CD4-positive, alpha-beta T cell treated with Interleukin-17A for 4 hours (primary cell): ENCODE measurements around the gene FUNDC1.
"Not testable (repeated sequence)": the region's sequence is repeated elsewhere in the genome, so short reads cannot be mapped to it uniquely, and the experiment has no call there.

Source experiments
- DNase-seq: peaks from one replicate; pipeline ENCODE4 v3.0.0-alpha.2; 2020; ENCODE audit warnings: mixed read lengths

The FUNDC1 gene, protein sequence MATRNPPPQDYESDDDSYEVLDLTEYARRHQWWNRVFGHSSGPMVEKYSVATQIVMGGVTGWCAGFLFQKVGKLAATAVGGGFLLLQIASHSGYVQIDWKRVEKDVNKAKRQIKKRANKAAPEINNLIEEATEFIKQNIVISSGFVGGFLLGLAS

DNA sequence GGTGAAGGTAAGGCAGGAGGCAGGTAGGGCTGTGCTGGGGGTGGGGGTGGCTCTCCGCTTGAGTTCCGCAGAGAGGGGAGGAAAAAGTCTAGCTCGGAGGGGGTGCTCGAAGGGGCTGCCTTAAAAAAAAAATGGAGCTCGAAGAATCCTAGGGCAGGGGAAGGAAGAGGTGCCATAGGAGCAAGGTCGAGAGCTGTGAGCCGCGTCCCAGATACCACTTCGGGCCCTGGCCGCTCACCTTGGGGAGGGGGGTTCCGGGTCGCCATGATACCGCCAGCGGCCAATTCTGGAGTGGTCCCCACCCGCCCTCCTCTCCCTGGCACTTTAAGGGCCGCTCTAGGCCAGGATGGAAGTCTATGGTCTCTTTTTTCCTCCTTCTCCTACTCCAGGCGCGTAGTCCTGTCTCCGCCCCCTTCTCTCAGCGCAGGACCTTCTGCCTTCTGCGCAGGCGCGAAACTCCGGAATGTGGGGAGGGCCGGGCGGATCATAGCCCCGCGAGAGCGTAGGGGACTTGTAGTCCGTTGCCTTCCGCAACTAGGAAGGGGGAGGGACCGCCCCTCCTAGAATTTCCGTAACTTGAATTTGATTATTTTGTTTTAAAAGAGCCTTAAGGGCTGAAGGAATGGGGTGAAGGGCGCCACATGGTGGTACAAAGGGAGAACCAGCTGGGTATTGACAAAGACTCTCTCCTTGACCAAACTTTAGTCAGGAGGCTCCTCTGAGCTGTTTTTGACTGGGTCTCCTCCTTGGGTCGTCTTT is at the start of gene FUNDC1:
Gene FUNDC1, minus strand, starts transcription at position 293 of the 759 bp plus-strand sequence. Its CDS starts 27 bp downstream, at position 266.
- peak; percentile 97 for DNase-seq

DNA sequence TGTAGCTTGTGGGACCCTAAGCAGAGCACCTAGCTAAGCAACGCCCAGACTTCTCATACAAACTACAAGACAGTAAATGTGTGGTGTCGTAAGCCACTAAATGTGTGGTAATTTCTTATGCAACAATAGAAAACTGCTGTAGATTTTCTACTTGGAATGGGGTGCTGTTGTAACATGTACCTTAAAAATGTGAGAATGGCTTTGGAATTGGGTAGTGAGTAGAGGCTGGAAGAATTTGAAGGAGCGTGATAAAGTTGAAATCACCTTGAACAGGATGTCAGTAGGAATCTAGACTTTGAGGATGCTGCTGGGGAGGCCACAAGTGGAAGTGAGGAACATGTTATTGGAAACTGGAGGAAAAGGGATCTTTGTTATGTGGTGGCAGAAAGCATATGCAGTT is 43.2 kb upstream of the FUNDC1 start:
- no peak for DNase-seq

DNA sequence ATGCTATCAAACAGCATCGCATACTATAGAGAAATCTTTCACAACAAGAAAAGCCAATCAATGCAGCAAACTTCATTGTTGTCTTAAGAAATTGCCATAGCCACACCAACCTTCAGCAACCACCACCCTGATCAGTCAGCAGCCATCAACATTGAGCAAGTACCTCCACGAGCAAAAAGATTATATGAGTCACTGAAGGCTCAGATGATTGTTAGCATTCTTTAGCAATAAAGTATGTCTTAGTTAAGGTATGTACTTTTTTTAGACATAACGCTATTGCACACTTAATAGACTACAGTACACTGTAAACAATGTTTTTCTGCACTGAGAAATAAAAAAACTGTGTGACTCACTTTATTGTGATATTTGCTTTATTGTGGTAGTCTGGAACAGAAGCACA is 37.8 kb upstream of the FUNDC1 start:
- DNase-seq: no peak

GRCh38 chrX:44572340-44572938 is 29.8 kb upstream of the FUNDC1 start:
- no peak for DNase-seq

DNA sequence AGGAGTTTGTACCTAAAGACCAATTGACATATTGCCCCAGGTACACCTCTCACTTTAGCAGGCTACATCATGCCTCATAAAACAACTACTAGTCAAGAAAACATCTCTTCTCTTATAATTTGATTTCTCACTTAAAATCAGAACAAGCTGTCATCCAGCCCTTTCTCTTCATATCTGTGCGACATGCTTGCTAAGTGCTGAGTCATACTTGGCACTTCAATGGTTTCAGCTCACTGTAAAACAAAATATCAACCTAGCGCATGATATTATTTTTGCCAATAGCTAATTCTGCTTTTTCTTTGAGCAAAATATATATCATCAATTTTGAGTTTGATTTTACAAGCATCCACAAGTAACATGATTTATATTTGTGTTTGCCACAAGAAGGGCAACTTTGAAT is 27.9 kb upstream of the FUNDC1 start:
- no peak for DNase-seq

- no peak for DNase-seq
Measured at GRCh38 chrX:44569122-44569521, 26.5 kb upstream of the FUNDC1 start.

GRCh38 chrX:44568196-44568595 is 25.5 kb upstream of the FUNDC1 start:
- DNase-seq: no peak

DNA sequence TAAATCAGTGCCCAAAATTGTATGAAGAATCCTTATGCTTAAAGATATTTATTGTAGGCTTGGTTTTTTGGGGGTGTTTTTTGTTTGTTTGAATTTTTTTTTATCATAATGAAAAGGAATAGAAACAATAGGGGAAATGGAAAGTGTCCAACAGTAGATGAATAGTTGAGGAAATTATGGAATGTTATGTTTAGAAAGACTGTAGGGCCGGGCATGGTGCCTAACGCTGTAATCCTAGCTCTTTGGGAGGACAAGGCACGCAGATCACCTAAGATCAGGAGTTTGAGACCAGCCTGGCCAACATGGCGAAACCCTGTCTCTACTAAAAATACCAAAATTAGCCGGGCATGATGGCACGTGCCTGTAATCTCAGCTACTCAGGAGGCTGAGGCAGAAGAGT is 19.2 kb upstream of the FUNDC1 start:
- DNase-seq: not testable (repeated sequence)

- no peak for DNase-seq
Measured at GRCh38 chrX:44550563-44550962, 7.9 kb upstream of the FUNDC1 start.

DNA sequence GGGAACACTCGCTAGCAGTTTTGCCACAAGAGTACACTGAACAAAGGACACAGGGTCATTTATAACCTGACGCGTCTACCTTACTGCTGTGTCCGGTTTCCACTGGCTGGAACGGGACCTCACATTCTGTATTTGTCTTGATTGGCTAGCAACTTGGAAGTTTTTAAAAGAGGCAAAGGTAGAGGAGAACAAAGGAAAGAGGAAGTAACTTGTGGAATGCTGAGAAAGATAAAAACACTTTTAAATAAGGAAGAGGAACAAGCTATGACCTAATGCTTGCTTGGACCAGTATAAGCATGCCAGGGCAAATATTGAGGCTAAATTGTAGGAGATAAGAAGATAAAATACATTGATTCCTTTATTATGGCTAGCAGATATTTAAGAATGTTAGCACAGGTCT is 2.8 kb upstream of the FUNDC1 start:
- not testable (repeated sequence) for DNase-seq

GRCh38 chrX:44544036-44544435 is 1.4 kb upstream of the FUNDC1 start:
- DNase-seq: no peak

DNA sequence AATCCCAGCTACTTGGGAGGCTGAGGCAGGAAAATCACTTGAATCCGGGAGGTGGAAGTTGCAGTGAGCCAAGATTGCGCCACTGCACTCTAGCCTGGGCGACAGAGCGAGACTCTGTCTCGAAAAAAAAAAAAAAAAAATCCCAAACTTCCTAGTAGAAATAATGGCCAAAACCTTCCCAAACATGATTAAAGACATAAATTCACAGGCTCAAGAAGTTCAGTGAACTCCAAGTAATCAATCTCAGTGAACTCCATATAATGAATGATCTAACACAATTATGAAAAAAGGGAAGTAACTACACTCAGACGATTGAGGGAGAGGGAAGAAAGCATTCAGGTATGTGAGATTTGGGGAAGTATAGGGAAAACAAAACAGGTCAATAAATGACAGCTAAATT is 6.5 kb downstream of the FUNDC1 start:
- no peak for DNase-seq

DNA sequence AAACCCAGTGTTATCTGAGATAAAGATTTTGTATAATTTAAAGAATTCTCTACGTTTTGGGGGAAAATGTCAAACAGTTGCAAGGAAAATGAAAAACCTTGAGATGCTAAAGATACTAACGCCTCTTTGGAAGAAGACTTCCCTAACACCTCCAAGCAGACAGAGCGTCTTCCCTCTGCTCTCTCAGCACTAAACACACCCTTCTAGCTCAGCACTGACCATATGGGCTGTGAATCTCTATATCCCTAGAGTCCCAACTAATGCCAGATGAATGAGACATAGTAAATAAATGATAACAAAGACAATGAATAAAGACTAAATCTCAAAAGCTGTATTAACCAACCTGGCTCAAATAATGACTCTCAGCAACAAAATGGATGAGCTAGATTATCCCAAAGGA is 13.3 kb downstream of the FUNDC1 start:
- no peak for DNase-seq

DNA sequence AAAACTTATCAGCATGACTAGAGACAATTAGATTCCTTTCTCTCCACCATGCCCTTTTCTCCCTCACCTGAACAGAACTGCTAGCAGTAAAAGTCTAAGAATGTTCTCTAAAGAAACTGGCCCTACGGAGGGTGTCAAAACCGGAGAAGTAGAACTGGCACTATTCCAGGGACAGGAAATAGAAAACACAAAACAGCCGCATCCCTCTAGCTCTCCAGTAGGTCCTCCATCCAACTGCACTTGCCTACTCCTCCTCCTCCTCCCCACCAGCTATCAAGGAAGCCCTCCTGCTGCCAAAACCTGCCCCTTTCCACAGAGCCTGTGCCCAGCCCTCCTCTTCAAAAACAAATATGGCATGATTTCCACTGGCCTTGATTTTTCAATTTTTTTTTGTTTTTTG is 28.4 kb downstream of the FUNDC1 start:
- no peak for DNase-seq

DNA sequence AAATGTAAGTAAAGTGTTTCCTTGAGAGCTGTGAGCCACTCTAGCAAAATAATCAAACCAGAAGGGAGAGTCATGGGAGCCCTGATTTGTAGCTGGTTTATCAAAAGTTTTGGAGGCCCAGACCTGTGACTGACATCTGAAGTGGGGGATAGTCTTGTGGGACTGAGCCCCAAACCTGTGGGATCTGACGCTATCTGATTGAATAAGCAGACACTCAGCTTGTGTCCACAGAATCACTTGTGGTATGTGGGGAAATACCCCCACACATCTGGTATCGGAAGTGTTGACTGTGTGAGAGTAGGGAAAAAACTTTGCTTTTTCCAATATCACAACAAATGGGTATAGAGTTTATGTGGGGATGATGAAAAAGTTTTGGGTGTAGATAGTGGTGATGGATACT is 35.4 kb downstream of the FUNDC1 start:
- DNase-seq: no peak

DNA sequence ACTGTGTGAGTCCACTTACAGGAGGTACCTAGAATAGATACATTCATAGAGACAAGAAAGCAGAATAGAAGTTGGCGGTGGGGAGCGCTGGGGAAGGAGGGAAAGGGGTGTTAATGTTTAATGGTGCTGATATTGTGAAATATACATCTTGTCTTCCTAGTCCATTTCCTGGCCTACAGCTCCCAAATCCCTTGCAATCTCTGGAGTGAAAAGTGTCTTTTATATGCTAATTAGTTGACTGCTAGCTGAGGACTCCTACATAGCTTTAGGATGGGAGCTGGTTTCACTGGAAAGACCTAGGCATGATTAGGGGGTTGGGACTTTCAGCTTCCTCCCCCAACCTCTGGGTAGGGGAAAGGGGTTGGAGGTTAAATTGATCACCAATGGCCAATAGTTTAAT is 36.0 kb downstream of the FUNDC1 start:
- no peak for DNase-seq

- DNase-seq: no peak
Measured at GRCh38 chrX:44503560-44503959, 39.1 kb downstream of the FUNDC1 start.

- no peak for DNase-seq
Measured at GRCh38 chrX:44495091-44495490, 47.6 kb downstream of the FUNDC1 start.

DNA sequence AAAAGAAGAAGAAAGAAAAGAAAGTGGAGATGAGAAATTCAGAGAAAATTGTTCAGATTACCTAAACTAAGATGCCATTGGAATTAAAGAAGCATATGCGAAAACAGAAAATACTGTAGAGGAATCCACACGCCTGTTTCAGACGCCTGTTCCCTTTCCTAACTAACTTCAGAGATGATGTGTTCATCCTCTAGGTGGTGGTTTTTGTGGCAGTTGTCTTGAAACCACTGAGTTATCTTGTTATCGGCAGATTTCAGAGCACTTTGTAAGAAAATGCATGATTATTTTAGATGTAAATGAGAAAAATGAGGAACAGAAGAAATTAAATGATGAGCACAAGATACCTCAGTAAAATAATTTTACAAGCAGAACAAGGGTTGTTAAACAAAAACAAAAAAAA is 48.3 kb downstream of the FUNDC1 start:
- no peak for DNase-seq

- DNase-seq: no peak
Measured at GRCh38 chrX:44489515-44489914, 53.1 kb downstream of the FUNDC1 start.

DNA sequence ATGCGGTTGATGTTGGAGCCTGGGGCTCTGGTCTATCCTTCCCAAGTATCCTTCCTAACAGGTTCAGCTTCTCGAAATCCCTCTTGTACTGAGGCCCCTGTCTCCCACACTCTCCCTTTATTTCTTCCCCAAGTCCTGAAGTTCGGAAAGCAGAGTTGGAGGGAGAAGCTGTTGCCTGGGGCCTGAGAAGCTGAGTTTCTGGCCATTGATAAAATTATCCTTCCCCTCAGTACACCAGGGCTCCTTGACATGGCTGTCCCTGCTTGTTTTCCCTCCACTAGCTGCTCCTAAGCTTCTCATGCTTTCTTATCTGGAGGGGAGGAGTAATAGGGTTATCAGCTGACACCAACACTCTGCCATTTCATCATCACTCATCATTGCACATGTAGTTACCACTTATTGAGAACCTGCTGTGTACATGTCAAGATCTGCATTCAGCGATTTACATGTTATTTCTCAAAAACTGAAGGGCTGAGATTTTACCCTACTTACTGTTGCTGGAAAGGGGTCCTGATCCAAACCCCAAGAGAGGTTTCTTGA is 58.0 kb downstream of the FUNDC1 start:
- DNase-seq: no peak

DNA sequence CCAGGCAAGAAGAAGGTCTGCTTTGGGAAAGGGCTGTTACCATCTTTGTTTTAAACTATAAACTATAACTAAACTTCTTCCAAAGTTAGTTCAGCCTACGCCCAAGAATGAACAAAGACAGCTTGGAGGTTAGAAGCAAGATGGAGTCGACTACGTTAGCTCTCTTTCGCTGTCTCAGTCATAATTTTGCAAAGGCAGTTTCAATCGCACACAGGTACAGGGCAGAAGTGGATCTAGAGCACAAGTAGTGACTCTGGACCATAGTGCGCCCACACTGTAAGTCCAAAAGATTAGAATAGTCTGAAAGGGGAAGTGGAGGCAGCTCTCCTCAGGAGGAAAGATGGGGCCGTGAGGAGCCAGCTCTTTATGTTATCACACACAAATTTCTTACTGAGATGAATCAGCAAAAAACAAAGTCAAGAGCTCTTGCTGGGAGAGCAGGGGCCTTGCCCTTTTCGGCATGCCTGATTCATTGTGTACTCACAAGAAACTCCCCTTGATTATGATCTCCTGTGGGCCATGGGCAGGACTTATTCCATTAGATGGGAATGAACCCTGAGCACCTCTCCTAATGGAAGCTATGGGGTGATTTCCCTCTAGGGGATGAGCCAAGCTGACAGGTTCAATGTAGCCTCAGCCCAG is 58.6 kb downstream of the FUNDC1 start:
- DNase-seq: no peak

- DNase-seq: no peak
Measured at GRCh38 chrX:44482575-44482974, 60.1 kb downstream of the FUNDC1 start.

GRCh38 chrX:44480591-44480990 is 62.1 kb downstream of the FUNDC1 start:
- no peak for DNase-seq
